Suprapubic skin (tissue), 4 donors: ENCODE data around the gene PC. TPM values are rescaled to one million over a fixed set of nuclear protein-coding genes. Genes with fewer than 3 reads are reported as not detected.

Source experiments
- DNase-seq, 2 donors: peaks; one replicate each; pipeline ENCODE4 v3.0.0-alpha.2; 2019; ENCODE audit warnings: low spot score in 2 of 2
- H3K27ac ChIP-seq: fragments of 200-600 bp; sonication (generic); one replicate; pipeline ENCODE4 v1.5.1; 2019
- H3K27me3 ChIP-seq: fragments of 200-600 bp; sonication (generic); one replicate; pipeline ENCODE4 v1.5.1; 2019
- H3K36me3 ChIP-seq: fragments of 200-600 bp; sonication (generic); one replicate; pipeline ENCODE4 v1.5.1; 2019
- H3K4me1 ChIP-seq: fragments of 200-600 bp; sonication (generic); one replicate; pipeline ENCODE4 v1.5.1; 2019
- H3K4me3 ChIP-seq: fragments of 200-600 bp; sonication (generic); one replicate; pipeline ENCODE4 v1.5.1; 2019; ENCODE audit warnings: mild to moderate bottlenecking
- H3K9me3 ChIP-seq: fragments of 200-600 bp; sonication (generic); one replicate; pipeline ENCODE4 v1.5.1; 2019
- CTCF ChIP-seq, 2 donors: fragments of 200-600 bp in 1 of 2; fragments of 450-650 bp in 1 of 2; sonication (generic) in 1 of 2; IDR thresholded peaks; one replicate each; pipeline ENCODE4 v1.5.1; 2016 to 2019; ENCODE audit warnings: antibody characterized with exemption in 2 of 2, mild to moderate bottlenecking in 1 of 2, moderate library complexity in 1 of 2
- EP300 ChIP-seq: sonication (generic); formaldehyde crosslinking; IDR thresholded peaks from one replicate; pipeline ENCODE4 v1.6.1; 2017; ENCODE audit warnings: antibody characterized with exemption
- POLR2A ChIP-seq, 2 donors: fragments of 450-650 bp; IDR thresholded peaks; one replicate each; pipeline ENCODE4 v1.6.1; 2017; ENCODE audit warnings: antibody characterized with exemption in 2 of 2, mild to moderate bottlenecking in 2 of 2, moderate library complexity in 2 of 2
- POLR2AphosphoS5 ChIP-seq, 3 donors: sonication (generic); formaldehyde crosslinking; IDR thresholded peaks; one replicate each; pipeline ENCODE4 v1.6.1; 2017; ENCODE audit warnings: antibody characterized with exemption in 3 of 3
- WGBS: methylation state at CpG from one replicate; pipeline ENCODE4 v1.1.5; 2018; 5-methylcytosine and 5-hydroxymethylcytosine counted together
- total RNA-seq, 4 donors: library from RNA; depleted of rRNA; stranded (reverse); fragments of >200 nt; gene quantifications; one replicate each; pipeline ENCODE4 v1.1.0, GENCODE V29; 2016

Gene PC
- total RNA-seq, 4 donors from 2014 or later, result 10.8 to 25.4 (median 13.9) TPM

GRCh38 chr11:66971488-66971887, 13.3 kb upstream of the PC start:
- WGBS, result 69% methylated on average over 2 of the region's 2 CpGs
- no peaks in the 10 kb centered on the region for H3K27me3 ChIP-seq
- no peaks in the 10 kb centered on the region for H3K9me3 ChIP-seq
- peaks cover 8% of the 10 kb centered on the region for H3K4me1 ChIP-seq
- no peak overlapping the region for H3K4me3 ChIP-seq
- DNase-seq, result no peak
- TF ChIP-seq POLR2A (IDR thresholded peaks at IDR 0.05), result no peak
- no peak for TF ChIP-seq CTCF (IDR thresholded peaks at IDR 0.05)
- TF ChIP-seq POLR2AphosphoS5 (IDR thresholded peaks at IDR 0.05), result no peak
- no peak for TF ChIP-seq EP300
- peak overlapping the region; percentile 82 for H3K27ac ChIP-seq
- H3K36me3 ChIP-seq, result no peaks in the 10 kb centered on the region

GRCh38 chr11:66970807-66971442, 12.7 kb upstream of the PC start:
- no peak for TF ChIP-seq CTCF (IDR thresholded peaks at IDR 0.05)
- TF ChIP-seq POLR2AphosphoS5 (IDR thresholded peaks at IDR 0.05), result peak in 2 of 3 donors; percentile 51 to 68
- TF ChIP-seq EP300, result no peak
- no peak for TF ChIP-seq POLR2A (IDR thresholded peaks at IDR 0.05)
- H3K27ac ChIP-seq, result peak overlapping the region; percentile 82
- no peaks in the 10 kb centered on the region for H3K36me3 ChIP-seq
- H3K27me3 ChIP-seq, result no peaks in the 10 kb centered on the region
- no peak for DNase-seq
- H3K4me1 ChIP-seq, result peaks cover 8% of the 10 kb centered on the region
- no peak overlapping the region for H3K4me3 ChIP-seq
- no peaks in the 10 kb centered on the region for H3K9me3 ChIP-seq
- 64% methylated on average over 4 of the region's 5 CpGs for WGBS

- Histone ChIP-seq H3K9me3 (no peaks in the 10 kb centered on the region), H3K4me1 (peaks cover 8% of the 10 kb centered on the region), H3K27ac (peak overlapping the region; percentile 59), H3K36me3 (no peaks in the 10 kb centered on the region), H3K27me3 (no peaks in the 10 kb centered on the region), H3K4me3 (no peak overlapping the region)
- TF ChIP-seq POLR2AphosphoS5 (IDR thresholded peaks at IDR 0.05) (no peak), EP300 (no peak)
- DNase-seq, result no peak
- 83% methylated on average over 4 of the region's 4 CpGs for WGBS
These were observed 12.2 kb upstream of the PC start for GRCh38 chr11:66970371-66970806.

GRCh38 chr11:66969584-66970225, 11.5 kb upstream of the PC start:
- Histone ChIP-seq H3K4me3 (no peak overlapping the region), H3K4me1 (peaks cover 8% of the 10 kb centered on the region), H3K9me3 (no peaks in the 10 kb centered on the region), H3K27ac (no peak overlapping the region), H3K27me3 (no peaks in the 10 kb centered on the region), H3K36me3 (no peaks in the 10 kb centered on the region)
- no peak for DNase-seq
- 73% methylated on average over 6 of the region's 6 CpGs for WGBS
- TF ChIP-seq EP300, result no peak
- no peak for TF ChIP-seq POLR2A (IDR thresholded peaks at IDR 0.05)
- no peak for TF ChIP-seq POLR2AphosphoS5 (IDR thresholded peaks at IDR 0.05)
- TF ChIP-seq CTCF (IDR thresholded peaks at IDR 0.05), result no peak

- no peak for DNase-seq
- Histone ChIP-seq H3K4me1 (peaks cover 11% of the 10 kb centered on the region), H3K27me3 (no peaks in the 10 kb centered on the region), H3K9me3 (no peaks in the 10 kb centered on the region), H3K27ac (no peak overlapping the region), H3K4me3 (no peak overlapping the region), H3K36me3 (no peaks in the 10 kb centered on the region)
- TF ChIP-seq POLR2A (IDR thresholded peaks at IDR 0.05) (no peak), CTCF (IDR thresholded peaks at IDR 0.05) (no peak), EP300 (no peak), POLR2AphosphoS5 (IDR thresholded peaks at IDR 0.05) (no peak)
- WGBS, result 70% methylated on average over 5 of the region's 5 CpGs
These were observed 9.7 kb upstream of the PC start for GRCh38 chr11:66967670-66968425.
